ENCODE measurements around the gene ANKRD49. TPM values are rescaled to one million over a fixed set of nuclear protein-coding genes. Genes with fewer than 3 reads are reported as not detected.

Gene ANKRD49
- total and polyA plus RNA-seq, 10 of the 15 experiments (the other 5 are each of a cell fraction or from before 2014, with no cell fraction given): 19.2 to 46.6 (median 33.6) TPM

- TF ChIP-seq, protein P1, sequence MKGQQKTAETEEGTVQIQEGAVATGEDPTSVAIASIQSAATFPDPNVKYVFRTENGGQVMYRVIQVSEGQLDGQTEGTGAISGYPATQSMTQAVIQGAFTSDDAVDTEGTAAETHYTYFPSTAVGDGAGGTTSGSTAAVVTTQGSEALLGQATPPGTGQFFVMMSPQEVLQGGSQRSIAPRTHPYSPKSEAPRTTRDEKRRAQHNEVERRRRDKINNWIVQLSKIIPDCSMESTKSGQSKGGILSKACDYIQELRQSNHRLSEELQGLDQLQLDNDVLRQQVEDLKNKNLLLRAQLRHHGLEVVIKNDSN (IDR thresholded peaks at IDR 0.05; ENCODE audit: borderline replicate concordance, extremely low read length, insufficient read depth, low read depth, low read length): no peak
- TF ChIP-seq FOXK2 (IDR thresholded peaks at IDR 0.05) (no peak), IRF4 (IDR thresholded peaks at IDR 0.05; ENCODE audit: low read depth, low read length) (no peak), SREBF2 (IDR thresholded peaks at IDR 0.05; ENCODE audit: low read length) (no peak)
Observed at GRCh38 chr11:94526645-94527438, 33.1 kb downstream of the ANKRD49 start (continued).

DNA sequence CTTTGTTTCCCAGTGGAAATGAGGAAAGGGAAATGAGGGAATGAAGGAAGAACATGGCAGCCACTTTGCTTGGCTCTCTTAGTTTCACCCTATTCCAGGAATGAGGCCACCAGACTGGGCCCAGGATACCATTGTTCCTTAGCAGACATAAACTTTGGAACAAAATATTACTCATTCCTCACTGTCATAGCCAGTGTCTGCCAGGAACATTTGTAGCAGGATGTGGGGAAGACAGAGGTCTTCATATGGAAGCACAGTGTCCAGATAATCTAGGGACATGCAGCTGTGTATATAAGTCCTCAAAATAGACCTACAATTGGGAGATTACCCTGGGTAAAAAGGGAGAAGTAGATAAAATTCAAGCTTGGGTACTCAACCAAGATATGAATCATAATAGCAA, 34.8 kb downstream of the ANKRD49 start:
- H3K27ac ChIP-seq (ENCODE audit: control insufficient read depth, insufficient read depth): no peak overlapping the region
- H3K4me1 ChIP-seq (ENCODE audit: control insufficient read depth, insufficient read depth, low read length): no peaks in the 10 kb centered on the region; the same call in 1 of the 2 replicates
- H3K9me3 ChIP-seq (replicated peaks; ENCODE audit: control insufficient read depth, insufficient read depth, low read length): no peaks in the 10 kb centered on the region
- ChIA-PET SMC1A (ENCODE audit: uncharacterized antibody, unreplicated experiment) (interaction anchor here (1.7 kb wide), 1 partner anchor 68 kb away, joined by 5 read pairs; no protein-coding TSS in a partner anchor), CTCF (interaction anchor here (0.9 kb wide), 1 partner anchor 74 kb away, joined by 4 read pairs; no protein-coding TSS in a partner anchor), RAD21 (ENCODE audit: unreplicated experiment) (interaction anchor here (1.2 kb wide), 1 partner anchor 9 kb away, joined by 3 read pairs; no protein-coding TSS in a partner anchor), POLR2A (interaction anchor here (0.6 kb wide), 1 partner anchor 54 kb away, joined by 4 read pairs; no protein-coding TSS in a partner anchor)
- H4K20me1 ChIP-seq (ENCODE audit: control insufficient read depth, insufficient read depth): no peaks in the 10 kb centered on the region
- no peak overlapping the region for H2AFZ ChIP-seq (ENCODE audit: control insufficient read depth, low read depth, low read length)
- in situ Hi-C loops (cut with MboI) (no loop called here), intact Hi-C loops (cut with micrococcal nuclease; ENCODE audit: unreplicated experiment) (no loop called here)
- DNase-seq (ENCODE audit: low read depth, low spot score) (no peak), ATAC-seq (no peak), FAIRE-seq (no peak)
- H3K36me3 ChIP-seq (ENCODE audit: control insufficient read depth in 2 of 2, insufficient read depth in 2 of 2, low read length in 1 of 2): no peaks in the 10 kb centered on the region
- H3K9ac ChIP-seq (ENCODE audit: control insufficient read depth, insufficient read depth, low read length): no peak overlapping the region
- no peak overlapping the region for H3K4me2 ChIP-seq (ENCODE audit: control insufficient read depth, insufficient read depth)
- no peaks in the 10 kb centered on the region for H3K27me3 ChIP-seq (replicated peaks in 1 of 2; ENCODE audit: control insufficient read depth in 2 of 2, insufficient read depth in 2 of 2, low read length in 1 of 2)
- H3K79me2 ChIP-seq (ENCODE audit: control insufficient read depth, insufficient read depth, low read length): no peaks in the 10 kb centered on the region
- no TSS peak for BruUV-seq (replicated peaks)
- no peak overlapping the region for H3K4me3 ChIP-seq
- no peak for TF ChIP-seq IRF3 (IDR thresholded peaks at IDR 0.05)
- no peak for TF ChIP-seq PAX5 (IDR thresholded peaks at IDR 0.05; ENCODE audit: borderline replicate concordance, low read depth, low read length)
- TF ChIP-seq MYB (IDR thresholded peaks at IDR 0.05; ENCODE audit: borderline replicate concordance, low read depth, low read length): no peak
- TF ChIP-seq BMI1 (IDR thresholded peaks at IDR 0.05; ENCODE audit: borderline replicate concordance): no peak
- no peak for TF ChIP-seq ZNF687 (IDR thresholded peaks at IDR 0.05)

Data from GM12878 (cell line).